Sigmoid colon (tissue), 4 donors: ENCODE results near the gene ZDHHC11B.
"Not testable (repeated sequence)": the region's sequence is repeated elsewhere in the genome, so short reads cannot be mapped to it uniquely, and the experiment has no call there.

Experiments used
- EP300 ChIP-seq, 4 donors: sonication (generic); formaldehyde crosslinking; IDR thresholded peaks; one replicate each; pipeline ENCODE4 v1.6.1; 2017; ENCODE audit warnings: antibody characterized with exemption in 4 of 4
- TF ChIP-seq, protein P1 (sequence below), 4 experiments: fragments of 450-650 bp in 3 of 4; fragments of 200-600 bp in 1 of 4; IDR thresholded peaks; one replicate each; pipeline ENCODE4 v1.5.1; 2016 to 2019; ENCODE audit warnings: antibody characterized with exemption in 4 of 4, mild to moderate bottlenecking in 3 of 4, moderate library complexity in 2 of 4

GRCh38 chr5:681317-682191 lies 103.0 kb downstream of the ZDHHC11B start:
- TF ChIP-seq, protein P1, sequence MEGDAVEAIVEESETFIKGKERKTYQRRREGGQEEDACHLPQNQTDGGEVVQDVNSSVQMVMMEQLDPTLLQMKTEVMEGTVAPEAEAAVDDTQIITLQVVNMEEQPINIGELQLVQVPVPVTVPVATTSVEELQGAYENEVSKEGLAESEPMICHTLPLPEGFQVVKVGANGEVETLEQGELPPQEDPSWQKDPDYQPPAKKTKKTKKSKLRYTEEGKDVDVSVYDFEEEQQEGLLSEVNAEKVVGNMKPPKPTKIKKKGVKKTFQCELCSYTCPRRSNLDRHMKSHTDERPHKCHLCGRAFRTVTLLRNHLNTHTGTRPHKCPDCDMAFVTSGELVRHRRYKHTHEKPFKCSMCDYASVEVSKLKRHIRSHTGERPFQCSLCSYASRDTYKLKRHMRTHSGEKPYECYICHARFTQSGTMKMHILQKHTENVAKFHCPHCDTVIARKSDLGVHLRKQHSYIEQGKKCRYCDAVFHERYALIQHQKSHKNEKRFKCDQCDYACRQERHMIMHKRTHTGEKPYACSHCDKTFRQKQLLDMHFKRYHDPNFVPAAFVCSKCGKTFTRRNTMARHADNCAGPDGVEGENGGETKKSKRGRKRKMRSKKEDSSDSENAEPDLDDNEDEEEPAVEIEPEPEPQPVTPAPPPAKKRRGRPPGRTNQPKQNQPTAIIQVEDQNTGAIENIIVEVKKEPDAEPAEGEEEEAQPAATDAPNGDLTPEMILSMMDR (IDR thresholded peaks at IDR 0.05) = not testable (repeated sequence)
- not testable (repeated sequence) for TF ChIP-seq EP300 (IDR thresholded peaks at IDR 0.05)
